ACC112 (cell line): ENCODE results near the gene FKBP10.
A peak's percentile ranks its signal among the peaks of the same experiment; 100 is the strongest.

Experiments
- H2AFZ ChIP-seq: fragments of 200-600 bp; sonication (generic); one replicate; pipeline ENCODE4 v1.6.0; 2017; ENCODE audit warnings: antibody characterized with exemption, low read length; ENCODE audit not compliant: unreplicated experiment
- H3K27ac ChIP-seq: fragments of 200-600 bp; sonication (generic); 2 replicates; pipeline ENCODE4 v1.5.1; 2014; ENCODE audit warnings: low read depth, mild to moderate bottlenecking, antibody characterized with exemption, low read length, moderate library complexity
- H3K27me3 ChIP-seq: fragments of 200-600 bp; sonication (generic); 2 replicates; pipeline ENCODE4 v1.6.1; 2014; ENCODE audit warnings: mild to moderate bottlenecking, antibody characterized with exemption, low read length, moderate library complexity, mixed read lengths; ENCODE audit not compliant: insufficient read depth
- H3K36me3 ChIP-seq: fragments of 200-600 bp; sonication (generic); 2 replicates; pipeline ENCODE4 v1.6.1; 2016; ENCODE audit warnings: mild to moderate bottlenecking, antibody characterized with exemption, low read length, moderate library complexity, mixed read lengths; ENCODE audit not compliant: insufficient read depth
- H3K4me1 ChIP-seq: fragments of 200-600 bp; sonication (generic); one replicate; pipeline ENCODE4 v1.6.1; 2016; ENCODE audit warnings: low read length, mixed read lengths; ENCODE audit not compliant: insufficient read depth, unreplicated experiment, control insufficient read depth
- H3K4me3 ChIP-seq: fragments of 200-600 bp; sonication (generic); 2 replicates; pipeline ENCODE4 v1.5.1; 2014; ENCODE audit warnings: mild to moderate bottlenecking, low read depth, low read length
- H3K79me2 ChIP-seq: fragments of 200-600 bp; sonication (generic); one replicate; pipeline ENCODE4 v1.6.0; 2016; ENCODE audit warnings: low read length; ENCODE audit not compliant: control insufficient read depth, unreplicated experiment, insufficient read depth

The FKBP10 gene

GRCh38 chr17:41799366-41799765 is 13.4 kb upstream of the FKBP10 start:
- H3K4me1 ChIP-seq = peaks cover 11% of the 10 kb centered on the region
- no peak overlapping the region for H2AFZ ChIP-seq
- H3K36me3 ChIP-seq = no peaks in the 10 kb centered on the region
- no peaks in the 10 kb centered on the region for H3K27me3 ChIP-seq
- no peaks in the 10 kb centered on the region for H3K79me2 ChIP-seq
- no peak overlapping the region for H3K27ac ChIP-seq
- no peak overlapping the region for H3K4me3 ChIP-seq

- no peak overlapping the region for H2AFZ ChIP-seq
- H3K4me1 ChIP-seq = peaks cover 11% of the 10 kb centered on the region
- no peaks in the 10 kb centered on the region for H3K27me3 ChIP-seq
- no peak overlapping the region for H3K27ac ChIP-seq
- no peaks in the 10 kb centered on the region for H3K79me2 ChIP-seq
- H3K36me3 ChIP-seq = peaks cover 3% of the 10 kb centered on the region; the same call in 1 of the 2 replicates
- no peak overlapping the region for H3K4me3 ChIP-seq
These were observed 12.0 kb upstream of the FKBP10 start for GRCh38 chr17:41800601-41801373.

- Histone ChIP-seq H3K27ac (no peak overlapping the region), H3K4me1 (peaks cover 11% of the 10 kb centered on the region), H3K36me3 (peaks cover 3% of the 10 kb centered on the region; the same call in 1 of the 2 replicates), H3K27me3 (no peaks in the 10 kb centered on the region), H3K4me3 (no peak overlapping the region), H3K79me2 (no peaks in the 10 kb centered on the region), H2AFZ (no peak overlapping the region)
These were observed 11.2 kb upstream of the FKBP10 start for GRCh38 chr17:41801374-41802271.

- Histone ChIP-seq H3K79me2 (no peaks in the 10 kb centered on the region), H2AFZ (no peak overlapping the region), H3K4me3 (no peak overlapping the region), H3K4me1 (peaks cover 11% of the 10 kb centered on the region), H3K27me3 (no peaks in the 10 kb centered on the region), H3K27ac (no peak overlapping the region), H3K36me3 (peaks cover 3% of the 10 kb centered on the region; the same call in 1 of the 2 replicates)
These were observed 9.5 kb upstream of the FKBP10 start for GRCh38 chr17:41803049-41804020.

GRCh38 chr17:41806685-41807445 is 5.9 kb upstream of the FKBP10 start:
- Histone ChIP-seq H3K27ac (no peak overlapping the region), H2AFZ (no peak overlapping the region), H3K4me1 (peaks cover 14% of the 10 kb centered on the region), H3K79me2 (peaks cover 17% of the 10 kb centered on the region), H3K27me3 (no peaks in the 10 kb centered on the region), H3K4me3 (no peak overlapping the region), H3K36me3 (peaks cover 3% of the 10 kb centered on the region; the same call in 1 of the 2 replicates)

GRCh38 chr17:41810659-41811548 is 1.9 kb upstream of the FKBP10 start:
- Histone ChIP-seq H3K4me3 (peak overlapping the region; percentile 79), H3K4me1 (peaks cover 23% of the 10 kb centered on the region), H3K36me3 (no peaks in the 10 kb centered on the region), H3K27ac (peak overlapping the region; percentile 65; the same call in 1 of the 2 replicates), H3K79me2 (peaks cover 47% of the 10 kb centered on the region), H3K27me3 (no peaks in the 10 kb centered on the region), H2AFZ (peak overlapping the region; percentile 52)

- peaks cover 53% of the 10 kb centered on the region for H3K79me2 ChIP-seq
- H2AFZ ChIP-seq = peak within 1 kb of the TSS; percentile 52
These were observed 1.0 kb upstream of the FKBP10 start, which contains the start of gene P3H4 for GRCh38 chr17:41811549-41812380. Gene P3H4 (minus strand): TSS chr17:41811949. CDS start chr17:41811915, 34 bp downstream.

GRCh38 chr17:41813152-41813680 is 412 bp downstream of the FKBP10 start:
- peaks cover 23% of the 10 kb centered on the region for H3K4me1 ChIP-seq
- no peaks in the 10 kb centered on the region for H3K27me3 ChIP-seq
- 0 out of 2 replicates have a peak, but pooled peaks cover 3% of the 10 kb centered on the region for H3K36me3 ChIP-seq
- H3K4me3 ChIP-seq = peak overlapping the region; percentile 79
- H3K79me2 ChIP-seq = peaks cover 64% of the 10 kb centered on the region
- H3K27ac ChIP-seq = peak overlapping the region; percentile 65
- H2AFZ ChIP-seq = peak overlapping the region; percentile 52

More at GRCh38 chr17:41811549-41812380, 1.0 kb upstream of the FKBP10 start, which contains the start of gene P3H4:
- Histone ChIP-seq H3K4me1 (peaks cover 23% of the 10 kb centered on the region), H3K36me3 (no peaks in the 10 kb centered on the region), H3K27ac (peak within 1 kb of the TSS; percentile 65), H3K4me3 (peak within 1 kb of the TSS; percentile 79), H3K27me3 (no peaks in the 10 kb centered on the region)
